ENCODE results near the gene AZGP1.
"Not testable (repeated sequence)": the region's sequence is repeated elsewhere in the genome, so short reads cannot be mapped to it uniquely, and the experiment has no call there.

The AZGP1 gene

GRCh38 chr7:99984593-99984992 is 8.8 kb upstream of the AZGP1 start:
- TF ChIP-seq CTCF (IDR thresholded peaks at IDR 0.05; ENCODE audit: low read depth, low read length, missing control alignments), result no peak
- H3K4me3 ChIP-seq (replicated peaks; ENCODE audit: low read depth, low read length), result no peak overlapping the region
- DNase-seq (ENCODE audit: extremely low read depth, low read depth), result no peak

GRCh38 chr7:99981066-99981465 is 5.2 kb upstream of the AZGP1 start:
- not testable (repeated sequence) for H3K4me3 ChIP-seq (replicated peaks; ENCODE audit: low read depth, low read length); DNase-seq (ENCODE audit: extremely low read depth, low read depth)

GRCh38 chr7:99980448-99980872 is 4.6 kb upstream of the AZGP1 start:
- not testable (repeated sequence) for H3K4me3 ChIP-seq (replicated peaks; ENCODE audit: low read depth, low read length); DNase-seq (ENCODE audit: extremely low read depth, low read depth)

GRCh38 chr7:99979814-99980225 is 4.0 kb upstream of the AZGP1 start:
- not testable (repeated sequence) for DNase-seq (ENCODE audit: extremely low read depth, low read depth); H3K4me3 ChIP-seq (replicated peaks; ENCODE audit: low read depth, low read length)
- TF ChIP-seq CTCF (IDR thresholded peaks at IDR 0.05; ENCODE audit: low read depth, low read length, missing control alignments), result peak; percentile 60

- no peak overlapping the region for H3K4me3 ChIP-seq (replicated peaks; ENCODE audit: low read depth, low read length)
- DNase-seq (ENCODE audit: extremely low read depth, low read depth), result no peak
- no peak for TF ChIP-seq CTCF (IDR thresholded peaks at IDR 0.05; ENCODE audit: low read depth, low read length, missing control alignments)
Observed at GRCh38 chr7:99976626-99977025, 795 bp upstream of the AZGP1 start.

- no peak for DNase-seq (ENCODE audit: extremely low read depth, low read depth)
- no peak overlapping the region for H3K4me3 ChIP-seq (replicated peaks; ENCODE audit: low read depth, low read length)
- TF ChIP-seq CTCF (IDR thresholded peaks at IDR 0.05; ENCODE audit: low read depth, low read length, missing control alignments), result no peak
Observed at GRCh38 chr7:99974681-99975080, 1.1 kb downstream of the AZGP1 start.

GRCh38 chr7:99973817-99974216 is 2.0 kb downstream of the AZGP1 start:
- H3K4me3 ChIP-seq (replicated peaks; ENCODE audit: low read depth, low read length), result not testable (repeated sequence)

GRCh38 chr7:99971242-99971641 is 4.6 kb downstream of the AZGP1 start:
- H3K4me3 ChIP-seq (replicated peaks; ENCODE audit: low read depth, low read length), result no peak overlapping the region
- no peak for DNase-seq (ENCODE audit: extremely low read depth, low read depth)
- no peak for TF ChIP-seq CTCF (IDR thresholded peaks at IDR 0.05; ENCODE audit: low read depth, low read length, missing control alignments)

More at GRCh38 chr7:99973817-99974216, 2.0 kb downstream of the AZGP1 start:
- not testable (repeated sequence) for DNase-seq (ENCODE audit: extremely low read depth, low read depth)

- not testable (repeated sequence) for H3K4me3 ChIP-seq (replicated peaks; ENCODE audit: low read depth, low read length)
Observed at GRCh38 chr7:99969813-99970212, 6.0 kb downstream of the AZGP1 start.

More at GRCh38 chr7:99969813-99970212, 6.0 kb downstream of the AZGP1 start:
- DNase-seq (ENCODE audit: extremely low read depth, low read depth), result not testable (repeated sequence)

Data from HFF-Myc (cell line).